IPS-18c (cell line): ENCODE measurements around the gene RACK1.
"Not testable (repeated sequence)": the region's sequence is repeated elsewhere in the genome, so short reads cannot be mapped to it uniquely, and the experiment has no call there.

Experiments
- H3K4me3 ChIP-seq: 2 replicates; pipeline ENCODE4 v1.7.0; 2013; ENCODE audit warnings: low read depth, mild to moderate bottlenecking, low read length, moderate library complexity; ENCODE audit not compliant: insufficient read depth
- H3K9me3 ChIP-seq: one replicate; pipeline ENCODE4 v1.6.1; 2013; ENCODE audit warnings: mild to moderate bottlenecking, low read length, moderate library complexity; ENCODE audit not compliant: control insufficient read depth, insufficient read depth

The RACK1 gene

DNA sequence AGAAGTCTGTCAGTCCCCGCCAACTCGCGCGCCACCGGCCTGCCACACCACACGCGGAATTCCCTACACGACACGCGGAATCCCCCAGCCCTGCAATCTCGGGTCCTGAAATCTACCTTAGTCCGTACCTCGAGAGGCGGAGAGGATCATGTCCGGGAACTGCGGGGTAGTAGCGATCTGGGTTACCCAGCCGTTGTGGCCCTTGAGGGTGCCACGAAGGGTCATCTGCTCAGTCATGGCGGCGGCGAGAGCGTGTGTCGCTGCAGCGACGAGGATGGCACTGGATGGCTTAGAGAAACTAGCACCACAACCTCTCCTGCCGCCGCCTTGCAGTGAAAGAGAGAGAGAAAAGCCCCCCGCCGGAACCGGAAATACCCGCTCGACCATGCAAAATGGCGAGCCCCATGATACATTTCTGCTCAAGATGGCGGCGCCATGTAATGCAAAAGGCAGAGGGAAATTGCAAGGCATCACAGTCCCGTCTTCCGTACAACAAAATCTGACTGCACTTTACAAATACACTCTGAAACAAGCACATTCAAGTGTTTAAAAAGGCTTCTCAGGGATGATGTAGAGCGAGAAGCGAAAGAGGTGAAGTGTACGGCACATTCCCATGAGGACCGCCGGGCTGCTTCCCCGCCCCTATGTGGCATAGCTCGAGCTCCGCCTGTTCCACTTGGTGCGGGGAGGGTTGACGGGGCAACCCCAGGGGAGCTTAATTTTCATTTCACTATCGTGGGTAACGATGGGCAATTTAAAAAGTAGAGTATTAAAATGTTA lies at the start of gene RACK1:
Gene RACK1, minus strand, starts transcription at position 343 of the 780 bp plus-strand sequence. Its CDS starts 106 bp downstream, at position 237.
- H3K9me3 ChIP-seq = no peaks in the 10 kb centered on the region
- peak within 1 kb of the TSS; percentile 98 for H3K4me3 ChIP-seq

GRCh38 chr5:181287331-181287730 lies 43.6 kb upstream of the RACK1 start:
- not testable (repeated sequence) for H3K9me3 ChIP-seq, H3K4me3 ChIP-seq

GRCh38 chr5:181285962-181286705 lies 42.4 kb upstream of the RACK1 start:
- H3K9me3 ChIP-seq, H3K4me3 ChIP-seq: not testable (repeated sequence)

DNA sequence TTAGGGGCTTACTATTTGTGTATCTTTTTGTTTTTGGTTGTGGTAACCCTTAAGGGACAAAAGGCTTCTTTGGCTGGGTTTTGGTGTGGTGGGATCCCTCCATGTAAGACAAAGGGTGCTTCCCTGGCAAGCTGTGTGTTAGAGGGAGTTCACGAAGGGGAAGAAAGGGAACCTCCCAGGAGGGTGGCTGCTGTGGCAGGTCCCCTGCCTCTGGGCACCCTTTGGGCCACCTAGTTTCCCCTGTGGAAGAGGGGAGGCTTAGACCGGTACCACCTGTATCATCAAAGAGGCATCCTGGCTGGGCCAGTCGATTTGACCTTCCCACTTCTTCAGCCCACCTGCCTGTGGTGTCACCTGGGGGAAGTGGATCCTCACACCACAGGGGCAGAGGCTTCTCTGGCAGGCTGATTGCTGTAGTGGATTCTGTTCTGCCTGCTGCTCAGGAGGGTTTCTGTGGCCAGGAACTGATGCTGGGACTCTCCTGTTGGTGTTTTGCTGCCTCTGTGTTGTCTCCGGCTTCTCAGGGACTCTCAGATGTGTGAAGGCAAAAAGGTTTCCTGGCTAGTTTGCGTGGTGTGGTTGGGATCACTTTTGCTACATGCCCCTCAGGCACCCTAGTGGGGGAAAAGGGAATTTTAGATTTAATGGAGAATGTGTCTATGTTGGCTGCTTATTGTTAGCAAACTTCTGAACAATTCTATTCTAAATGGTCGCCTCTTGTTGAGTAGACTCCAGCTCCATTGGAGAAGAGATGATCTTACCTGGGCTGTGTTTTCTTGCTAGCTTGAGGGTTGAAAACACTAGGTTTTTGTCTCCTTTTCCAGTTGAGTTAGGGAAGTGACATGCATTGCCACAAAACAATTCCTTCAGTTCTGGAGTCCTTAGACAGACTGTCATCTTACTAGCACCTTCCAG lies 40.4 kb upstream of the RACK1 start:
- not testable (repeated sequence) for H3K4me3 ChIP-seq, H3K9me3 ChIP-seq

GRCh38 chr5:181283347-181283746 lies 39.6 kb upstream of the RACK1 start:
- H3K4me3 ChIP-seq = no peak overlapping the region
- no peaks in the 10 kb centered on the region for H3K9me3 ChIP-seq

- H3K9me3 ChIP-seq = no peaks in the 10 kb centered on the region
- no peak overlapping the region for H3K4me3 ChIP-seq
Measured at GRCh38 chr5:181282874-181283273, 39.2 kb upstream of the RACK1 start.

DNA sequence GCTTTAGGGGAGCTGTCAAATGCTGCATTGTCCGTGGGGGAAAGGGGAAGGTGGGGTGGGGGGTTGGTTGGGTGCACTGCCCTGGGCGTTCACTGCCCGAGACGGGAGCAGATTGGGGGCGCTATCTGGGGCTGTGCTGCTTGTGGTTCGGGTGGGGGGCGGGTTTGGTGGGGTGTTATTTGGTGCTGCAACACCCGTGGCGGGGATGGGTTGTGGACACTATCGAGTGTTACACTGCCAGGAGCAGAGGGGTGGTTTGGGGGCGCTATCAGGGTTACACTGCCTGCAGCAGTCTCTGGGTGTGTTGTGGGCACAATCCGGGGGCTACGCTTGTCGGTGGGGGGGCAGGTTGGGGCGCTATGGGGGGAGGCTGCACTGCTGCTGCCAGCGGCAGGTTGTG lies 38.7 kb upstream of the RACK1 start:
- H3K9me3 ChIP-seq = not testable (repeated sequence)
- H3K4me3 ChIP-seq = 0 out of 2 replicates have a peak overlapping the region, but pooled peaks have one; percentile 92

DNA sequence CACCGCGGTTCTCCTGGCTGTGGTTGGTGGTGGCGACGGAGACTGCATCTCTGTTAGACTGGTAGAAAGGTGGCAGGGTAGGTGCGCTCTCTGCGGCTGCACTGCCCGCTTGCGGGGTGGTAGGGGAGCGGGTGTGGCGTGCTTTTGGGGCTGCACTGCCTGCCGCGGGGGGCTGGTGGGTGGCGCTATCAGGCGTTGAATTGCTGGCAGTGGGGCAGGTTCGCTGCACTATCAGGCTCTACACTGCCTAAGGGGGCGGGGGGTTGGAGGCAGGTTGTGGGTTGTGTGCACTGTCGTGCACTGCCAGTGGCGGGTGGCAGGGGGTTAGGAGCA lies 38.2 kb upstream of the RACK1 start:
- Histone ChIP-seq H3K4me3 (peak overlapping the region; percentile 92), H3K9me3 (no peaks in the 10 kb centered on the region)

DNA sequence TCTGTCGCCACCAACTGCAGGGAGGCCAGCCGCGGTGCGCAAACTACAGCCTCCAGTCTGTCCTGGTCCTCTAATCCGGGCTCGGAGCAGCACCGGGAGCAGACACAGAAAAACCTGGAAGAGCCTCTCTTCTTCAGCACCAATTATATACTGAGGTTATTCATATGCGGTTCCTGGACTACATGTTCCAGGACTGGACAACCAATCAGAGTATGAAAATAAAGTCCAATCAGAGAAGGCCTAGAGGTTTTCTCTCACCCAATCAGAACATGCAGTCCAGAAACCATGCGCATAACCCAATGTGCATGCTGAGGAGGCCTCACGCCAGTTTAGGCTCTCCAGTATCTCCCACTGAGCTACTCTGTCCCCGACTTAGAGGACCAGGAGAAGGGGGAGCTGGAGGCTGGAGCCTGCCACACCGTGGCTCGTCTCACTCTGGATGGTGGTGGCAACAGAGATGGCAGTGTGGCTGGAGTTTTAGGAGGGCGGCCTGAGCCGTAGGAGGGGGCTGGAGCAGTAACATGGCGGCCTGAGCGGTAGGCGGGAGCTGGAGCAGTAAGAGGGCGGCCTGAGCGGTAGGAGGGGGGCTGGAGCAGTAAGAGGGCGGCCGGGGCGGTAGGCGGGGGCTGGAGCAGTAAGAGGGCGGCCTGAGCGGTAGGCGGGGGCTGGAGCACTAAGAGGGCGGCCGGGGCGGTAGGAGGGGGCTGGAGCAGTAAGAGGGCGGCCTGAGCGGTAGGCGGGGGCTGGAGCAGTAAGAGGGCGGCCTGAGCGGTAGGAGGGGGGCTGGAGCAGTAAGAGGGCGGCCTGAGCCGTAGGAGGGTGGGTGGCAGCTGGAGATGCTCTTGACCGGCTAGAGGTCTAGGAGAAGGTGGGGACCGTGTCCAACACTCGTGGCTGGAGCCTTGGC lies 37.6 kb upstream of the RACK1 start:
- Histone ChIP-seq H3K4me3 (peak overlapping the region; percentile 92), H3K9me3 (no peaks in the 10 kb centered on the region)

- peak overlapping the region; percentile 92 for H3K4me3 ChIP-seq
- no peaks in the 10 kb centered on the region for H3K9me3 ChIP-seq
Measured at GRCh38 chr5:181280251-181280762, 36.6 kb upstream of the RACK1 start.

DNA sequence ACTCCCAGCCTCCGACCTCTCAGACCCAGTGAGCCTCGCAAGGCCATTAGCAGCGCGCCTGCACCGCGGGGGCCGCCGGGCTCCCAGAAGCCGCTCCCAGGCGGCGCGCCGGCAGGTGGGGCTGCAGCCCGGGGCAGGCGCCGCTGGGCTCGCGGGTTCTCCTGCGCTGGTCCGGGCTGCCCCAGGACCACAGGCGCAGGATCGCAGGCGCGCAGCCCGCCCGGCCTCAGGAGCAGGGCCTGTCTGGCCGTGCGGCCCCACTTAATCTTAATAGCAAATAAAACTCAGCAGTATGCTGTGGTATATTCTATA lies 29.7 kb upstream of the RACK1 start:
- not testable (repeated sequence) for H3K4me3 ChIP-seq, H3K9me3 ChIP-seq

DNA sequence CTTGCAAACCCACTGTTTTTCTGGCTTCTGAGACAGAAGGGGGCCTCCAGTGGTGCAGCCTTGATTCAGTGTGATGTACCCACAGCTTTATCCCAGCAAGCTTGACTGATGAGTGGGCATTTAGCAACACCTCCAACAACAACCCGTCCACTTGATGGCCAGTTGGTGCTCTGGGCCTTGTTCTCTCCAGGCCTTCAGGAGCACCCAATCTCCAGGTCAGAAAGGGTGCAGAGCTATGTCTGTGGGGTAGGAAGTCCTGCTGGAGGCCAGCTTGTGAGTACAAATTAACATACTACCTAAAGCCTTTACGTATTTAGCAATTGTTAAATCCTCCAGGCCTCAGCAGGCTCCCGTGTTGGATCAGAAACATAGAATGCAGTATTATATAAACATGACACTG lies 27.4 kb upstream of the RACK1 start:
- no peak overlapping the region for H3K4me3 ChIP-seq
- no peaks in the 10 kb centered on the region for H3K9me3 ChIP-seq

GRCh38 chr5:181267907-181268306 lies 24.2 kb upstream of the RACK1 start:
- H3K9me3 ChIP-seq, H3K4me3 ChIP-seq: not testable (repeated sequence)

DNA sequence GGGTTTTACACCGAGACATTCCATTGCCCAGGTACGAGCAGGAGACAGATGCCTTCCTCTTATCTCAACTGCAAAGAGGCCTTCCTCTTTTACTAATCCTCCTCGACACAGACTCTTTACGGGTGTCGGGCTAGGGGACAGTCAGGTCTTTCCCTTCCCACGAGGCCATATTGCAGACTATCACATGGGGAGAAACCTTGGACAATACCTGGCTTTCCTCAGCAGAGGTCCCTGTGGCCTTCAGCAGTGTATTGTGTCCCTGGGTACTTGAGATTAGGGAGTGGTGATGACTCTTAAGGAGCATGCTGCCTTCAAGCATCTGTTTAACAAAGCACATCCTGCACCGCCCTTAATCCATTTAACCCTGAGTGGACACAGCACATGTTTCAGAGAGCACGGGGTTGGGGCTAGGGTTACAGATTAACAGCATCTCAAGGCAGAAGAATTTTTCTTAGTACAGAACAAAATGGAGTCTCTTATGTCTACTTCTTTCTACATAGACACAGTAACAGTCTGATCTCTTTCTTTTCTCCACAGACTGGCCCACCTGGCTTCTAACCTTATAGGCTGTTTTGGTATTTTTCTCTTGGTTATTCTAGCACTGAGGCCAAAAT lies 23.7 kb upstream of the RACK1 start:
- not testable (repeated sequence) for H3K9me3 ChIP-seq

DNA sequence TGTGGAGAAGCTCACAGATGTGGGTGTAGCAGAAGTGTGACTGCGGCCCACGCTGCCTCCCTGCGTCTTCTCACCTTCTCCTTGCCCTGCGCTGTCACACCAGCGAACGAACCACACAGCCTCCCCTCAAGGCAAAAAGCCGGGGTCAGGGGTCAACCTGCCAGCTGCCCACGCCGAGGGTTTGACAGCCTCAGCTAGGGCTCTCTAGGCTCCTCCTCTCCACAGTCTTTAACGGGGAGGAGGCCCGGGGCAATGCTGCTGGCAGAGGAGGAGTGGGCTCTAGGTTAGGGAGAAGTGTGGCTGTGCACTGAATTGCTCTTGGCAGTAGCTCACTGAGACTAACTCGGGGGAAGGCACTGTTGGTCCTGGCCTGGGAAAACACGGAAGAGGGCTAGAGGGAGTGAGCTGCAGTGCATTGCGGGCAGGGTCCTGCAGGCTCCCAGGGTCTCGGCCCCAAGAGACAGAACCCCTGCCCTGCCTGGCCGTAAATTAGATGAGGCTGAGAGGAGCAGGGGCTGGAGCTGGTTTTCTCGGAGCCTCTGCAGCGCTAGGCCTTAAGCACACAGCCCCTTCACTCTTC lies 21.5 kb upstream of the RACK1 start:
- Histone ChIP-seq H3K4me3 (no peak overlapping the region), H3K9me3 (peaks cover 6% of the 10 kb centered on the region)

More for the DNA sequence above, 23.7 kb upstream of the RACK1 start:
- H3K4me3 ChIP-seq = not testable (repeated sequence)

GRCh38 chr5:181263633-181264032 lies 19.9 kb upstream of the RACK1 start:
- peaks cover 6% of the 10 kb centered on the region for H3K9me3 ChIP-seq
- H3K4me3 ChIP-seq = no peak overlapping the region
